Measurements from ENCODE around the gene HDAC4. TPM values are rescaled to one million over a fixed set of nuclear protein-coding genes. Genes with fewer than 3 reads are reported as not detected.

HDAC4 gene
- polyA plus RNA-seq, 5 donors = 7.9 to 11.8 (median 10.9) TPM

DNA sequence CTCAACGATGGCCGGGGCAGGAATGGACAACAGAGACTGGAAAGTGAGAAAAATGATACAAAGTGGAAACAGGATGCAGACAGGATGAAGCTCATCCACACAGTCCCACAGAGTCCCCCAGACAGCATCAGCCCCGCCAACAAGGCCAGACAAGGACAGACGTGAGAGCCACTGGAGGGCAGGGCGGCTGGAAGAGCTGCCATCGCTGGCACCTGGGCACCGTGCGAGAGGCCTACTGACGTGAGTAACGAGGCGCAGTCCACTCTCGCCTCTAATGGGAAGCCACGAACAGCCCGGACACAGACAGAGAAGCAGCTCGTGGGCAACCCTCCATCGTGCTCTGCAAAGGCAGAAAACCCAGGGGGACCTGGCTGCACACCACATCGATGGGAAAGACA, 17.1 kb downstream of the HDAC4 start:
- DNase-seq = no peak

DNA sequence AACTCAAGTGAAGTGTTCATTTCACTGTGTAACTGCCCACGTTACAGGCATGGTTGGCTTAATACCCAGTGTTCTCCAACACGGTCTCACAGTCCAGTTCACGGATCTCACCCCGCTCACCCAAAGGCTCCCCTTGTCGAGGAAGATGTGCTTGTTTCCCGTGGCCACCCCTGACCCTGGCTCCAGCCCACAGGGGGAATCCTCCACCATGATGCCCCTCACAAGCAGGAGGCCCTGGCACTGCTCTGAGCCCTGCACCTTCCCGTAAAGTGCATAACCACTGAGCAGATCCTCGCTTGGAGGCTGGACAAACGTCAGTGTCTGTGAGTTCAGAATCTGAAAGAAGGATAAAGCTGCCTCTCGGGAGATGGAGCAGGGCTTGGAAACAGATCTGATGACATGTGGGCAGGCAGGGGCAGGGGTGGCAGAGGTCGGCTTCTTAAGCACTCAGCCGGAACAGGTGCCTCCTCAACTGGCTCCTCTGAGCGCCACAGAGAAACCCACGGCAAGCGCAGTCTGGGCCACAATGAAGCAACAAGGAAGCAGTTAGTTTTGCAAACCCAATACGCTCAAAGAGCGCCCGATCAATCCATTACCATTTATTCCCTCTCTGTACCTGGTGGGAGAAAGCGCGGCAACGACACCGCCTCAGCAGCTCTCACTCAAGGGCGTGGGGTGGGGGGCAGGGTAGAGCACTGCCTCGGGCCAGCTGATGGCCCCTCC, 17.6 kb downstream of the HDAC4 start:
- DNase-seq = no peak

- DNase-seq = no peak
Measured at GRCh38 chr2:239382384-239382880, 18.4 kb downstream of the HDAC4 start.

- DNase-seq = no peak
Measured at GRCh38 chr2:239381709-239382134, 19.1 kb downstream of the HDAC4 start.

DNA sequence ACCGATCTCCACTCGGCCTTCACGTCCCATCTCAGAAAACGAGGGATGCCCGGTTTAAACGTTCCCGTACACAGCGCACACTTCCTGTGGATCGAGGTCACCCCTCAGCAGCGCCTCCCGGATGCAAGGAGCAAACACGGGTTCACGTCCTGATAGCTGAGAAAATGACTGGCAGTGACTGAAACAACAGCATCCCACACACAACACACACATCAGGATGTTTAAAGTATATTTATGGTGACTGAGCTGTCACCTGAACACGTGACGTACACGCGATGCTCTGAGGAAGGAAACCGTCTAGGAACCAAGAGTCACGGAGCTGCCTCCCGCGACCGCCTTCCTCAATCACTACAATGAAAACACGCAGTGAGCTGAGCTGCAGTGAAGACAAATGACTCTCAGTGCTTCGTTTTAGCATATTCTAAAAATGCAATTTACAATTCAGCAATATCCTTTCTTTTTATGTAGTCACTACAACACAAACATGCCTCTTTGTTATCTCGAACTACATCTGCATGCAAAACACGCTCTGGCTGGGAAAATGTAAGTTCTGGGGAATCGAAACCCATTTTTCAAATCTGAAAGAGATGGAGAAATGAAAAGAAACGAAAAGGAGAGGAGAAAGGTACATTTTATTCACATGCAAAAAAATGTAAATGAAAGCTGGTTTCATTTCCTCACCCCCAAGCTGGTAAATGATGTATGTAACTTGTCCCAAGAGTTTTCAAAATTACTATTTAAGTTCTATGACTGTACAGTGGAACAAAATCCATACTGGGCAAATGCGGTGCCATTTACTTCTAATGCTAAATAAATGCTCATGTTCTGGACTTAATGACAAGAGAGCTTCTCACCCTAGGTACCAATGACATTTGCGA, 19.8 kb downstream of the HDAC4 start:
- DNase-seq = no peak

DNA sequence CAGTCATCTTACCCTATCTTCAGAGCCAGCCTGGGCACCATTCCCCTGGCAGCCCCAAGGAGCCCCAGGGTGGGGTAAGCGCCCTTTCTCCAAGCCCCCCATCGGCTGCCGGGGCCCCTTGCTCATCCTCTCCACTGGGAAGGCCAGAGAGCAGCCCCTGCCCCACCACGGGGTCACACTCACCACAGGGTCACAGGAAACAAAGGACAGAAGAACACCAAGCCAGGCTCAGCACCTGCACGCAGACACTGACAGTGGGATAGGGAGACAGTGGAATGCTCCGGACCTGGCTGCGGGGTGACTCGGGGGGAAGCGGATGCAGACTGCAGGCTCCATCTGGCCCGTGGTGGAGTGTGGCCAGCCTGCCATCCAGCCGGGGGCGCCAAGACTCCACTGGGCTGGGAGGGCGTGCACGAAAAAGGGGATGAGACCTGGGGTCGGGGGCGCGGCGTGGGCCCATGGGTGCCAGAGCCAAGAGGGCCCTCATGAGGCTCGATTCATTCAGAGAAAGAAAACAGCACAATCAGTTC, 21.1 kb downstream of the HDAC4 start:
- DNase-seq = no peak

- DNase-seq = no peak
Measured at GRCh38 chr2:239378918-239379640, 21.7 kb downstream of the HDAC4 start.

DNA sequence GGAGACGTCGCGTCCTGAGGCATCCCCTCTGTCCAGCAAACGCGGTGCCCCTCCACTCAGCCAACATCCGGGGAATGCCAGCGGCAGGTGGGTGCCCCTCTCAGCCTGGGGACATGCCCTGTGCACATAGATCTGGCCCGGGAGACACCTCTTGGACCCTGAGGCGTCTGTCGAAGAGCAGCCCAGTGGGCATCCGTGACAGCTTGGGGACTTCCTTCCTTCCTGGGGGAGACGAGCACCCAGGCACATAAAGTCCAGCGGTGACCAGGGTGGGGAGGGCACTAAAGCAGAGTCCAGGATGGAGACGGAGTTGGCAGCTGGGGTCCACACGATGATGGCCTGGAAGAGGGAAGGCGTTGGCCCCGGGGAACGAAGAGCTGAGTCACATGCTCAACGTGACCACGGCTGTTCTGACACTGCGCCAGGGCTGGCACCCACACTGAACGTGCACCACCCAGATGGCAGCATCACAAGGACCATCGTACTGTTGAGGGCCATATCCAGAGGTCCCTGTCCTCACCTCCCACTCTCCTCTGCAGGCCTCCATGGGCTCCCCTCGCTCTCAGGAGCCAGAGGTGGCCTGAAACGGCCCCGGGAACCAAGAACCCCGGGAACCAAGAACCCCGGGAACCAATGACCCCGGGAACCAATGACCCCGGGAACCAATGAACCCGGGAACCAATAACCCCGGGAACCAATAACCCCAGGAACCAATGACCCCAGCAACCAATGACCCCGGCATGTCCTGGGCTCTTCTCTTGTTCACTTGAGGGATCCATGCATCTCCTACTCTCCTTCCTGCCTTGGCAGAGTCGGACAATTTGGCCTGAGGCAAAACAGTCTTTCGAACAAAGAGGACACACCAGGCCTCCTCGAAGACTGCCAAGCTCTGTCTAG, 22.6 kb downstream of the HDAC4 start:
- DNase-seq = no peak

DNA sequence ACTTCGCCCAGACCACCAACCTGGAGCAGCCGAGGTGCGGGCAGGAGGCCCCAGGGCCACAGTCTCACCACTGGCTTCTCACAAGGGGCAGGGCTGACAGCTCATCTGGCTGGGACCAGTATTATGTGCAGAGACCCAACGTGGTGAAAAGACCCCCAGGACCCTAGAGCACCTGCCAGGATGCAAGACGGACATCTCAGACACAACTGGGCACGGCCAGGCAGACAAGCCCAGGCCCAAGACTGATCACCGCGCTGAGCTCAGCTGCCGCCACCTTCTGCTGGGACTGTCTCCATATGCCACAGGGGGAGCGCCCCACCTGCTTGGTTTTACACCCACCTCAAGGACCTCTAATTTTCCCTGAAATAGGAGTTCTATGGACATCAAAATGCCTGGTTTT, 23.2 kb downstream of the HDAC4 start:
- DNase-seq = no peak

- no peak for DNase-seq
Measured at GRCh38 chr2:239376942-239377531, 23.8 kb downstream of the HDAC4 start.

GRCh38 chr2:239376351-239376750, 24.5 kb downstream of the HDAC4 start:
- no peak for DNase-seq

DNA sequence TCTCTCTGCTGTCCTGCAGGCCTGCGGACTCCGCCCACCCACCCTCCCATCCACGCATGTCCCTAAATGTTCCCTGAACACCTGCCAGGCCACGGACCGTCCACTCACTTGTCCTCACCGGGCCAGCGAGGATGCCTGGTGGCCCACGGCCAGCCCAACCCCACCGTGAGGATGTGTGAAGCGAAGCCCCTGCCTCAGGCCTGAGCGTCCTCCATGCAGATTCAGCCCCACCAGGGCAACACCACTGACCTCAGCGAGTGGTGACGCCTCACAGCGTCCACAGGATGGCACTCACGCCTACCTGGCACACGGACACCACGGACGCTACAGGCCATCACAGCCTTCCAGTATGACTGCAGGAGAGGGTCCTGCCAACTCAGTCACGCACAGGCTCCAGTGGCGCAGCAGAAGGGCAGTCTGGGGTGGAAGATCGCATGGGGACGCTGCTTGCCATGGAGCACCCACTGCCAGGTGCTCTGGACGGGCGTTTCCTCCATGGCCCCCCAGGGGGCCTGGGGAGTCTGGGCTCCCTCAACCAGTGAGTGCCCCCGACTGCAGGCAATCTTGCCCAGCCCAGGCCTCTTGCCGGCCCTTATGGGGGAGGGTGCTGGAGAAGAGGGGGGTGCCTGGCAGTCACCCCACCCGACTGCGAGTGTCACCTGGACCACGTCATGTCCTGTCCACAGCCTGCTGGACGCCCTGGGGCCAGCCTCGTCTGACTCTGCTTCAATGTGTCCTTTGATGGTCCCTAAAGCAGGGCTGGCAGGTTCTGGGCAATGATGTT, 25.4 kb downstream of the HDAC4 start:
- no peak for DNase-seq

- DNase-seq = no peak
Measured at GRCh38 chr2:239374896-239375277, 25.9 kb downstream of the HDAC4 start.

- DNase-seq = no peak
Measured at GRCh38 chr2:239372835-239373234, 28.0 kb downstream of the HDAC4 start.

DNA sequence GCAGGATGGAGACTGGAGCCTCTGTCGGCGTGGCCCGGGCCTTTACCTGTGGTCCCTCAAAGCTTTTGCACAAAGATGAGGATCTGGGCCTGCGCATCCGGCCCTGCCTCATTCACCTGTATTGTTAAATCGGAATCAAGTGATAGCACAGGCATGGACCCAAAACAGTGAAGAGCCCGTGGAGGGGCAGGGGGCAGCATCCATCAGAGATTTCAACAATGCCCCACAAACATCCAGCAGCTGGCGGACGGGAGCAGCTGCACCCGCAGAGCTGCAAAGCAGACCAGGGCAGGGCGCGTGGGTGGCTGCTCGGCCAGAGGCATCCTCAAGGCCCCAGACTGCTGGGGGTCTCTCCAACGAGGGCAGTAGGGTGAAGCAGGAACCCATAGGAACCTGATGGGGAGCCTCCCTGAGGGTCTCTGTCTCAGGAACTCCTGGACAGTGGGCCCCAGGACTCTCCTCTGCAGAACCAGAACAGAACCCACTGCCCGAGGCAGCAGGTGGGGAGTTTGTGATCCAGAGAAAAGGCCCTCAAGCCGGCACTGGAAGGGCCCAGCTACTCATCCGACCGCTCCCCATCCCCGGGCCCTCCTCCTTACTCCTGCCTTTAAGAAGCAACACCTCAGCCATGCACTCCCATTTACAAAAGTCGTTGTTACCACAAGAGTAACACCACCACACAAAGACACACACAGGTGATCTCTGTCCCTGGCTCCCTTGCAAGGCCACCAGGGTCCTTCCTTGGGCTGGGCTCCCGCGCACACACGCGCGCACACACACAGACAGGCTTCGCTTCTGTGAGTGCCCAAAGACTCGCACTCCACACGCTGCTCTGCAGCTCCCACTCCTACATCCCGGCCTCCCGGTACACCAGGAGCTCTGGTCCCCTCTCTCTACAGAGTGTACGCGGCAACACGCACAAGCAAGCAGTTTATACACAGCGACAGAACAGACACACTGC, 28.8 kb downstream of the HDAC4 start:
- no peak for DNase-seq

GRCh38 chr2:239370876-239371725, 29.7 kb downstream of the HDAC4 start:
- DNase-seq = no peak

GRCh38 chr2:239370403-239370802, 30.4 kb downstream of the HDAC4 start:
- no peak for DNase-seq

Measured in right lung (tissue), 5 donors.